Measurements from ENCODE around the gene NAP1L5.
A peak's percentile ranks its signal among the peaks of the same experiment; 100 is the strongest.

NAP1L5 gene

GRCh38 chr4:88659055-88659889 lies 38.4 kb downstream of the NAP1L5 start:
- peak; percentile 24 for DNase-seq

DNA sequence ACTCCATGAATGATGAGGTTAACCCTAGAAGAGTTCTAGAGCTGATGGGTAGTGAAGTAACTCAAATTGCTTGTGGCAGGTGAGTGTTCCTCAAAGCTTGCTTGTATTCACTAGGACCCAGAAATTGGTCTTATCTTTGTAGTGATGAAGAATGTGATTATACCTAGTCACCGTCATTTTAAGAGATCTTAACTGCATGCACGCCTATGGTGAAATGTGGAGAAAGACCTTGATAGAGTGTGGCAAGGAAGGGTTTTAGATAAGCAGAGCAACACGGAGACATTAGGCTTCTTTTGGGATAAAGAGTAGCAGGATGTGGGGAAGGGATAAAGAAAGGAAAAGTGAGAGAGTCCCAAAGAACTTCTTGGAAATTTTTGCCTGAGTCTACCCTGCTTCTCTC lies 42.4 kb downstream of the NAP1L5 start:
- DNase-seq: no peak

DNA sequence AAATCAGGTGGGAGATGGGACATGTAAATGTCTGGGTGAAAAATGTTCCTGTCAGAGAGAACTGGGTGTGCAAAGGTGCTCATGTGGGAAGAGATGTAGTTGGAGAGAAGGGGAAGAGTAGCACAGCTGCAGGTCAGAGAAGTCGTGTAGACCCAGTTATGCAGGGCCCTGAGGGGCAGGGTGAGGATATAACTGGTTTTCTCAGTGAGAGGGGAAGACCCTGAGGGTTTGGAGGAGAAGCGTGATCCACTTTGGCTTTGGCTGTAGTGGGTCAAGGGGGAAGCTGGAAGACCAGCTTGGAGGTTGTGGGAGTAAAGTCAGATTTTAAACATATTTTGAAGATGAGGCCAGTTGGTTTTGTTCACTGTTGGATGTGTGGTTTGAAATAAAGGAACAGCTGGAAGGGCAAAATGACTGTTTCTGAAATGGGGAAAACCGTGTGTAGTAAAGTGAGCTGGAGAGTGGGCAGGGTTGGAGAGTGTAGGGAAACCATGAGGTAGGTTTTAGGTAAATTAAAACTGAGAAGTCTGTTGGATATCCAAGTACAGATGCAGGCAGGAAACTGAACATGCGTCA lies 44.2 kb downstream of the NAP1L5 start:
- no peak for DNase-seq

DNA sequence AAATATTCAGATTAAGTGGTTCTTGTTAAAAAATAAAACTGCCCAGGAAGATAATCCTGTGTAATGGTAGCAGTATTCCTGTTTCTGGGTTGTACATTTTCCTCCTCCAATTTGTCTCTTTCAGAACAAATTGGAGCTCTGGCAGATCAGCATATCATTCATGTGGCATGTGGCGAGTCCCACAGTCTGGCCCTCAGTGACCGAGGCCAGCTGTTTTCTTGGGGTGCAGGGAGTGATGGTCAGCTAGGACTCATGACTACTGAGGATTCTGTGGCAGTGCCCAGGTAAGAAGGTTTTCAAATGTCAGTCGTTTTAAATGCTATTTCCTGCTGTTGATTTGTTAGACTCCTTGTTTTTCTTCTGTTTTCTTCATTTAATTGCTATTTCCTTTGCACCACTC lies 47.9 kb downstream of the NAP1L5 start:
- DNase-seq: no peak

- DNase-seq: no peak
Observed at GRCh38 chr4:88646528-88647280, 50.9 kb downstream of the NAP1L5 start.

- DNase-seq: no peak
Observed at GRCh38 chr4:88645994-88646393, 51.6 kb downstream of the NAP1L5 start.

All from CD4-positive, alpha-beta T cell treated with Interleukin-15 for 1 hour (primary cell).